Bronchial epithelial cell (primary cell): ENCODE results near the gene CDCA3. TPM values are rescaled to one million over a fixed set of nuclear protein-coding genes. Genes with fewer than 3 reads are reported as not detected.
A peak's percentile ranks its signal among the peaks of the same experiment; 100 is the strongest.

Experiments
- DNase-seq: peaks from one replicate; pipeline ENCODE4 v3.0.0-alpha.2; 2010; ENCODE audit warnings: low read depth
- FAIRE-seq: peaks from 2 replicates; lab custom pipeline; 2011; peaks lifted over from hg19 to GRCh38; lab: Jason Lieb, UNC
- H3K27me3 ChIP-seq: 2 replicates; pipeline ENCODE4 v1.5.1; 2011; ENCODE audit warnings: low read length; ENCODE audit not compliant: control insufficient read depth, insufficient read depth
- H3K36me3 ChIP-seq: 2 replicates; pipeline ENCODE4 v1.5.1; 2011; ENCODE audit warnings: low read length; ENCODE audit not compliant: control insufficient read depth, insufficient read depth
- H3K4me3 ChIP-seq: 2 replicates; pipeline ENCODE4 v1.5.1; 2011; ENCODE audit warnings: mild to moderate bottlenecking, low read depth, low read length, control low read depth
- CTCF ChIP-seq: IDR thresholded peaks from 2 replicates; pipeline ENCODE4 v1.5.1; 2011; ENCODE audit warnings: mild to moderate bottlenecking, moderate library complexity, low read length, control low read depth, inconsistent platforms; ENCODE audit not compliant: insufficient read depth, severe bottlenecking
- total RNA-seq: library from RNA; depleted of rRNA; stranded (reverse); fragments of >200 nt; gene quantifications from 2 replicates; pipeline ENCODE4 v1.2.1, GENCODE V29; 2014

The CDCA3 gene
- total RNA-seq, 1 donor from 2014 or later: 0.26 TPM

- Histone ChIP-seq H3K36me3 (peaks cover 4% of the 10 kb centered on the region), H3K27me3 (no peaks in the 10 kb centered on the region), H3K4me3 (no peak overlapping the region)
- TF ChIP-seq CTCF: no peak
- no peak for DNase-seq
- FAIRE-seq: peak; percentile 7
Observed at GRCh38 chr12:6843118-6843902, 7.8 kb downstream of the CDCA3 start.

- TF ChIP-seq CTCF: no peak
- Histone ChIP-seq H3K27me3 (no peaks in the 10 kb centered on the region), H3K4me3 (no peak overlapping the region), H3K36me3 (peaks cover 9% of the 10 kb centered on the region)
- no peak for FAIRE-seq
- no peak for DNase-seq
Observed at GRCh38 chr12:6842075-6842474, 9.0 kb downstream of the CDCA3 start.

GRCh38 chr12:6840761-6841515, 10.1 kb downstream of the CDCA3 start, which contains the start of gene GNB3:
Gene GNB3, plus strand, starts transcription at chr12:6840925. Its CDS starts 363 bp downstream, at chr12:6841288.
- FAIRE-seq (no peak), DNase-seq (no peak)
- H3K27me3 ChIP-seq: no peaks in the 10 kb centered on the region
- TF ChIP-seq CTCF: no peak
- no peak within 1 kb of the TSS for H3K4me3 ChIP-seq
- H3K36me3 ChIP-seq: peaks cover 7% of the 10 kb centered on the region

- Histone ChIP-seq H3K4me3 (no peak overlapping the region), H3K36me3 (peaks cover 7% of the 10 kb centered on the region), H3K27me3 (no peaks in the 10 kb centered on the region)
- no peak for TF ChIP-seq CTCF
- FAIRE-seq (no peak), DNase-seq (no peak)
Observed at GRCh38 chr12:6840330-6840729, 10.8 kb downstream of the CDCA3 start.

DNA sequence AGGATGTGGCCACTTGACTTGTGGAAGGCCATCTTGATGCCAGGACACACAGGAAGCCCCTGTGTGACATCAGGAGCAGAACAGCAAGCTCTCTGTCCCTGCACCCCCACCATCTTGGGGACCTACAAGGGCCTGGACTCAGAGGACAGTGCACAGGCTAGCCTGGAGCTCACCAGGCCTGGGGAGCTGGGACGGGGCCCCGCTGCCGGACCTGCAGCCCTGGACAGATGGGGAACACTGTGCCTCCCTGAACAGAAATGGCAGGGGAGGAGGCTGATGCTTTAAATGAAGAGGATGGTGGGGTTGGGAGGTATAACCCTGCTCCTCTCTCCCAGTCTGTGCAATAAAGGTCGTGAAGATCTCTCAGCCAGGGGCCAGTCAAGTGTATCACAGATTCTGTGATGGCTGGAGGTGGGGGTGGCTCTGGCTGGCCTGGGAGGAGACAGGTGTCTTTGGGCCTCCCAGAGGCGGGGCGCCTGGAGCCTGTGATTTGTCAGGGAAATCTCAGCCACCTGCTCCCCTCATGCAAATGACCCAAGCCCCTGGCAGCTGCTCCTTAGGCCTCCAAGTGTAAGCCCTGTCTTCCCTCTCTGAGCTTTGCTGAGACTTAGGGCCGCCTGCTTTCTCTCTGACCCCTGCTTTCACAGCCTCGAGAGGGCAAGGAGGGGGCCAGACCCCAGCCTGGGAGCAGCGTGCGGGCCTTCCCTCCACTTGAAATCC, 11.4 kb downstream of the CDCA3 start:
- H3K4me3 ChIP-seq: no peak overlapping the region
- peaks cover 5% of the 10 kb centered on the region for H3K36me3 ChIP-seq
- no peak for TF ChIP-seq CTCF
- H3K27me3 ChIP-seq: no peaks in the 10 kb centered on the region
- no peak for DNase-seq
- FAIRE-seq: no peak
